Activated naive CD4-positive, alpha-beta T cell treated with anti-CD3 and anti-CD28 coated beads, Interleukin-2, amount 10 ng/mL, durations not matched to agents 7 days and 5 days (primary cell): ENCODE results near the gene HACD1.
"Not testable (repeated sequence)": the region's sequence is repeated elsewhere in the genome, so short reads cannot be mapped to it uniquely, and the experiment has no call there.

Source experiments
- CTCF ChIA-PET: fragments of 350-600 bp; sonication (Branson Sonifier 250); formaldehyde crosslinking; loops from one replicate; lab custom pipeline; 2021; ENCODE audit warnings: antibody characterized with exemption; lab: Charles Lee
- DNase-seq: peaks from one replicate; pipeline ENCODE4 v3.0.0-alpha.2; 2020
- H3K27ac Mint-ChIP-seq: one replicate; pipeline ENCODE4 v1.8.0; 2021; ENCODE audit warnings: mild to moderate bottlenecking, moderate library complexity, mixed read lengths
- H3K27me3 Mint-ChIP-seq: one replicate; pipeline ENCODE4 v1.8.0; 2021; ENCODE audit warnings: mild to moderate bottlenecking, mixed read lengths
- H3K36me3 Mint-ChIP-seq: one replicate; pipeline ENCODE4 v1.8.0; 2021; ENCODE audit warnings: mixed read lengths
- H3K4me1 Mint-ChIP-seq: one replicate; pipeline ENCODE4 v1.8.0; 2021; ENCODE audit warnings: mixed read lengths
- H3K4me3 Mint-ChIP-seq: one replicate; pipeline ENCODE4 v1.8.0; 2021; ENCODE audit warnings: mild to moderate bottlenecking, moderate library complexity, mixed read lengths
- H3K9me3 Mint-ChIP-seq: one replicate; pipeline ENCODE4 v1.8.0; 2021; ENCODE audit warnings: mixed read lengths

HACD1 gene

DNA sequence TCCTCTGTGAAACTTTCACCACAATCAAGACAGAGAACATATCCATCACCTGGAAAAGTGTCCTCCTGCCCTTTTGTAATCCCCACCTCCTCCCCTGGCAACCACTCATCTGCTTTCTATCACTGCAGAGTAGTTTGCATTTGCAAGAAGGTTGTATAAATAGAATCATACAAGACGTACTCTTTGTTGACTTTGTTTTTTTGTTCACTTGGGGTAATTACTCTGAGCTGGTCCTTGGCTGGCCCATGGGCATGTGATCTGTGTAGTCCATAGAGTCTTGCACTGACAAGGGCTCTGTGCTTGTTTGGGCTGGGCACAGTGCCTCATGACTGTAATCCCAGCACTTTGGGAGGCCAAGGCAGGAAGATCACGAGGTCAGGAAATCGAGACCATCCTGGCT is 7.8 kb upstream of the HACD1 start:
- Mint-ChIP-seq H3K27me3 (peaks cover 38% of the 10 kb centered on the region), H3K36me3 (no peaks in the 10 kb centered on the region), H3K4me1 (no peaks in the 10 kb centered on the region), H3K4me3 (no peak overlapping the region), H3K27ac (no peak overlapping the region), H3K9me3 (no peaks in the 10 kb centered on the region)
- no peak for DNase-seq
- CTCF ChIA-PET, result no interaction called here

DNA sequence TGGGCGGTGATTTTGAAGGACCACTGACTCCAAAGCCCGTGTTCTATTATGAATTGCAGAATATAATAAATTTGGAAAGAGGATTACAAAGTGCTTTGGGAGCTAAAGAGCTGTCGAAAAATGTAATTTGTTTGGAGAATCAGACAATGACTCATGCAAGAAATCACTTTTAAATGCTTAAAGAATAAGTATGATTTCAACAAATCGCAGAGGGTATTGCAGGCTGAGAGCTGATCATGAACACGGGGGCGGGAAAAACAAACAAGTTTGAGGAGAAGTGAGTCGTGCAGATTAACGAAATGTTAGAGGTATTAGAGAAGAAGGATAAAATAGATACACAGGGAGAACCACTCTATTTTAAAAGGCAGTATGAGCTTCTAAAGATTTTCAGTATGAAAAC is 4.9 kb upstream of the HACD1 start:
- CTCF ChIA-PET, result interaction anchor here (0.8 kb wide), 1 partner anchor 122 kb away, joined by 3 read pairs; no protein-coding TSS in a partner anchor
- Mint-ChIP-seq H3K27ac (no peak overlapping the region), H3K36me3 (no peaks in the 10 kb centered on the region), H3K4me1 (peaks cover 9% of the 10 kb centered on the region), H3K9me3 (no peaks in the 10 kb centered on the region), H3K27me3 (peaks cover 60% of the 10 kb centered on the region), H3K4me3 (no peak overlapping the region)
- no peak for DNase-seq

DNA sequence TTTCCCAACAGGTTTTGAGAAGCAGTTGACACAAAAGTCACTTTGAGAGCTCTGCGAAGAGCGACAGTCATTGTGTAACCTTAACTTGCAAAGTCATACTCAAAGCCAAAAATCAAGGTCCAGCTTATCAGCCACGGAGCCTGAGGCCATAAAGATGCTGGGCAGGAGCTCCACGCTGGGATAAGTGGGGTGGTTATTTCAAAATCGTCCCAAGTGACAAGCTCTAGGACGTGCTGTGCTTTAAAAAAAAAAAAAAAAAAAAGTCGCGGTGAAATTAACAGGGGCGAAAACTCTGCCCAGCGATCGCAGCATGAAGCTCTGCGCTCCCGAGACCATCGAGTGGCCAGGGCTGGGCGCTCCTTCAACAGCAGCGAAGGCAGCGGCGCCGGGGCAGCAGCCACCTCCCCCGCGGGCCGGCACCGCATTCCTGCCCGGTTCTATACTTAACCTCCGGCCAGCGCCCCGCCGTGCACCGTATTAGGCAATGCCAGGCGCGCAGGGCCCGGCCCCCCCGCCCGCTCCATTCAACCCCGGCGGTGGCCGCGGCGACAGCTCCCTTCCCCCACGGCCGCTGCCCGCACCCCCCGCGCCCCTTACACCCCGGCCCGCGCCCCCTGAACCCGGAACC is 657 bp downstream of the HACD1 start:
- H3K4me1 Mint-ChIP-seq, result peaks cover 9% of the 10 kb centered on the region
- DNase-seq, result peak; percentile 55
- H3K27me3 Mint-ChIP-seq, result peaks cover 41% of the 10 kb centered on the region
- no peaks in the 10 kb centered on the region for H3K36me3 Mint-ChIP-seq
- no peaks in the 10 kb centered on the region for H3K9me3 Mint-ChIP-seq
- no peak overlapping the region for H3K27ac Mint-ChIP-seq
- H3K4me3 Mint-ChIP-seq, result peak overlapping the region; percentile 37
- CTCF ChIA-PET, result interaction anchor here (0.6 to 1.7 kb wide), 3 partner anchors 27 to 126 kb away, joined by 3 to 5 read pairs (median 4); no protein-coding TSS in a partner anchor

DNA sequence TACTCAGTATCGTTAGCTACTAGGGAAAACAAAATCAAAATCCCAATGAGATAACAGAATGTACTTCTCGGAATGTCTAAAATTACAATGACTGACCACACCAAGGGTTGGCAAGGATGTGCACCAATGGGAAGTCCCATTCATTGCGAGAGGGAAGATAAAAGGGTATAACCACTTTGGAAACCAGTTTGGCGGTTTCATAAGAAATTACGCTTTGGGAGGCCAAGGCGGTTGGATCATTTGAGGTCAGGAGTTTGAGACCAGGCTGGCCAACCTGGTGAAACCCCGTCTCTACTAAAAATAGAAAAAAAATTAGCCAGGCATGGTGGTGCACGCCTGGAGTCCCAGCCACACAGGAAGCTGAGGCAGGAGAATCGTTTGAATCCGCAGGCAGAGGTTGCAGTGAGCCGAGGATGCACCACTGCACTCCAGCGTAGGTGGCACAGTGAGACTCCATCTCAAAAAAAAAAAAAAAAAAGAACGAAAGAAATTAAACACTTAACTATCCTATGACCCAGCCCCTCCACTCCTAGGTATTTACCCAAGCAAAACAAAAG is 7.6 kb downstream of the HACD1 start:
- peaks cover 17% of the 10 kb centered on the region for H3K27me3 Mint-ChIP-seq
- H3K27ac Mint-ChIP-seq, result no peak overlapping the region
- no peaks in the 10 kb centered on the region for H3K9me3 Mint-ChIP-seq
- CTCF ChIA-PET, result interaction anchor here (0.6 to 1.8 kb wide), 3 partner anchors 15 to 495 kb away, joined by 3 to 5 read pairs (median 4); no protein-coding TSS in a partner anchor
- H3K36me3 Mint-ChIP-seq, result no peaks in the 10 kb centered on the region
- DNase-seq, result no peak
- no peak overlapping the region for H3K4me3 Mint-ChIP-seq
- no peaks in the 10 kb centered on the region for H3K4me1 Mint-ChIP-seq

DNA sequence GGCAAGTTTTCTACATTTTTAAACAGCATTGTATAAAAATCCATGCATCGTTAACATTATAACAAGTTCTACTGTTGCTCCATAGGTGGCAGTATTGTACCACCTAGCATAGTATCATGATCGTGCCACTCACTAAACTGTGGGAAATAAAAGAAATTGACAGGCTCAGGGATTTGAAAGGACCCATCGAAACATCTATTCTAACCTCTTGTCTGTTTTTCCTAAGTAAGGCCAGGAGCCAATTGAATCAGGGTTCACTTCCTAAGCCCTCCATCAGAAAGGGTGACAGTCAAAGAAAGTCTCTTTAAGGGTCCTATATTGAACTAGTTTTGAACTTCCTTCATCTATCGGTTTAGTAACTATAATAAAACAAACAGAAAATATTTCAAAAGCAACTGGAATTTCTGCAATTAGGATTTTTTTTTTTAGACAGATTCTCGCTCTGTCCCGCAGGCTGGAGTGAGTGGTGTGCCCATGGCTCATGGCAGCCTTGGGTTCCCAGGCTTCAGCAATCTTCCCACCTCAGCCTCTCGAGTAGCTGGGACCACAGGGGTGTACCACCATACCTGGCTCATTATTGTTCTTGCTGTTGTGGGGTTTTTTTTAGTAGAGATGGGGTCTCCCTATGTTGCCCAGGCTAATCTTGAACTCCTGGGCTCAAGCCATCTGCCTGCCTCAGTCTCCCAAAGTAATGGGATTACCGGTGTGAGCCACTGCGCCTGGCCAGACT is 9.4 kb downstream of the HACD1 start:
- no peak for DNase-seq
- no peaks in the 10 kb centered on the region for H3K4me1 Mint-ChIP-seq

DNA sequence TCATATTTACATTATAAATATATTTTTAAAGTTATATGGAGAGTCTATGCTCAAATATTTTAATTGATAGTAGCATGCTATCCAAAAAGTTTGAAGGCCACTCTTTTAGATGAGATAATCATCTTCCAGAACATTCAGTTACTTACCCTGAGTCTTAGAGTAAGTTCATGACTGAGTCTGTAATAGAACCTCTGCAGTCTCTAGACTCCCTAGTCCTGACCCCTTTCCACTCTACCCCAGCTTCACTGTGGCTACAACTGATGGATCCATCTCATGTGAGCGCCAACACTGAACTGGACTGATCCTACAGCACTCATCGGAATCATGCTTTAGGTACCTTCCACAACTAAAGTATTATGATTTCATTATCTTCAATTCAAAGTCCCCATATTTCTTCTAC is 10.1 kb downstream of the HACD1 start:
- no peaks in the 10 kb centered on the region for H3K9me3 Mint-ChIP-seq
- no peak for DNase-seq
- no peaks in the 10 kb centered on the region for H3K36me3 Mint-ChIP-seq
- no peak overlapping the region for H3K4me3 Mint-ChIP-seq
- peaks cover 5% of the 10 kb centered on the region for H3K27me3 Mint-ChIP-seq
- CTCF ChIA-PET, result interaction anchor here (0.8 kb wide), 1 partner anchor 231 kb away, joined by 3 read pairs; no protein-coding TSS in a partner anchor
- no peak overlapping the region for H3K27ac Mint-ChIP-seq
- H3K4me1 Mint-ChIP-seq, result no peaks in the 10 kb centered on the region

More for the DNA sequence above, 9.4 kb downstream of the HACD1 start:
- H3K36me3 Mint-ChIP-seq, result no peaks in the 10 kb centered on the region
- H3K4me3 Mint-ChIP-seq, result no peak overlapping the region
- no peak overlapping the region for H3K27ac Mint-ChIP-seq
- CTCF ChIA-PET, result interaction anchor here (1.7 kb wide), 1 partner anchor 137 kb away, joined by 5 read pairs; no protein-coding TSS in a partner anchor
- peaks cover 9% of the 10 kb centered on the region for H3K27me3 Mint-ChIP-seq
- no peaks in the 10 kb centered on the region for H3K9me3 Mint-ChIP-seq

DNA sequence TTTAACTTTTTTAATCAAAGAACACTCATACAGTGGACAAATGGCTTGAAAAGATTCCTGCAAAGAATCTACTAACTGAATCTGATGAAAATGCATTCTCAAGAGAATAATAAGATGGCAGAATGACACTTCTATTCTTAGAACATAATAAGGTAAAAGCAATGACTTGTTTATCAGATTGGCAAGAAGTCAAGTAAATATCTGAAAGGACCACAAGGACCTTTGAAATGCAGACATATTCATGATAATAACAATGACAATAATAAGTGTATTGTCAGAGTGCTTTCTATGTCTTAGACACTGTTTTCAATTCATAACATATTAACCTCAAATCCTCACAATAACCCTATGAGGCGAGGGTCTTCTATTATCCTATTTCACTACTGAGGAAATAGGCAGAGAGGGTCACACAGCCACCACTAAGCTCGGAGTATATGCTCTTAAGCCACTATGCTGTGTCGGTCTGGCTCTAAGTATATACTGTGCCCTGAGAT is 10.6 kb downstream of the HACD1 start:
- H3K4me1 Mint-ChIP-seq, result no peaks in the 10 kb centered on the region
- H3K27me3 Mint-ChIP-seq, result peaks cover 5% of the 10 kb centered on the region
- H3K36me3 Mint-ChIP-seq, result no peaks in the 10 kb centered on the region
- no peak for DNase-seq
- no peak overlapping the region for H3K27ac Mint-ChIP-seq
- CTCF ChIA-PET, result interaction anchor here (0.6 to 1.1 kb wide), 4 partner anchors 122 to 231 kb away, joined by 3 read pairs; no protein-coding TSS in a partner anchor
- H3K4me3 Mint-ChIP-seq, result no peak overlapping the region
- no peaks in the 10 kb centered on the region for H3K9me3 Mint-ChIP-seq

DNA sequence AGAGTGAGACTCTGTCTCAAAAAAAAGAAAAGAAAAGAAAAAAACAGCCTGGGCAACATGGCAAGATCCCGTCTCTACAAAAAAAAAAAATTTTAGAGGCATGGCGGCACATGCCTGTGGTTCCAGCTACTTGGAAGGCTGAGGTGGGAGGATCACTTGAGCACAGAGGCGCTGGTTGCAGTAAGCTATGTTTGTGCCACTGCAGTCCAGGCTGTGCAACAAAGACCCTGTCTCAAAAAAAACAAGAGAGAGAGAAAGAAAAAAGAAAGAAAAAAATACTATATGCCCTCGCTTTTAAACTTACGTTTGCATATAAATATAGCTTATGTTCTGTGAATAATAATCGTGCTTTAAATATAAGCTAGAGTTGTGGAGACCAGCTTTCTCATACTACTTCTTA is 11.2 kb downstream of the HACD1 start:
- CTCF ChIA-PET, result interaction anchor here (0.8 to 1.1 kb wide), 4 partner anchors 121 to 634 kb away, joined by 3 read pairs; no protein-coding TSS in a partner anchor
- Mint-ChIP-seq H3K27me3 (peaks cover 5% of the 10 kb centered on the region), H3K9me3 (no peaks in the 10 kb centered on the region), H3K27ac (no peak overlapping the region), H3K36me3 (no peaks in the 10 kb centered on the region), H3K4me1 (no peaks in the 10 kb centered on the region), H3K4me3 (no peak overlapping the region)
- no peak for DNase-seq

DNA sequence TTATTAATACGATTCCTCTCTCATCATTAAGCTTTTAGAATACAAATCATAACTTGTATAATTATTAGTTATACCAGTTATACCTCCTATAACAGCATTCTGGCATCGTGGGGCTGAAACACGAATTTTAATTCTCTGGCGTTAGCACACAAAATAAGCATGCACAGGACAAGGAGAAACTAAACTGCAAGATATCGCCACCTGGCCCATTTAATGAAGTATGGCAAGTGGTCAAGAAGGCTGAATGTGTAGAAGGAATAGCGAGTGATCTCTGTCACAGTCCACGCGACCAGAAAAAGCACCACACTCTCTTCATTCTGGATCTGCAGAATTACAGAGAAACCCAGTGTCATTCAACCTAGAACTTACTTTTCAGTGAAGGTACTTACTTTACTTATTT is 18.1 kb downstream of the HACD1 start:
- DNase-seq, result no peak
- Mint-ChIP-seq H3K36me3 (no peaks in the 10 kb centered on the region), H3K4me1 (no peaks in the 10 kb centered on the region), H3K4me3 (no peak overlapping the region), H3K9me3 (no peaks in the 10 kb centered on the region), H3K27me3 (no peaks in the 10 kb centered on the region), H3K27ac (no peak overlapping the region)
- CTCF ChIA-PET, result interaction anchor here (0.7 to 1.0 kb wide), 2 partner anchors 16 to 19 kb away, joined by 3 read pairs; no protein-coding TSS in a partner anchor

DNA sequence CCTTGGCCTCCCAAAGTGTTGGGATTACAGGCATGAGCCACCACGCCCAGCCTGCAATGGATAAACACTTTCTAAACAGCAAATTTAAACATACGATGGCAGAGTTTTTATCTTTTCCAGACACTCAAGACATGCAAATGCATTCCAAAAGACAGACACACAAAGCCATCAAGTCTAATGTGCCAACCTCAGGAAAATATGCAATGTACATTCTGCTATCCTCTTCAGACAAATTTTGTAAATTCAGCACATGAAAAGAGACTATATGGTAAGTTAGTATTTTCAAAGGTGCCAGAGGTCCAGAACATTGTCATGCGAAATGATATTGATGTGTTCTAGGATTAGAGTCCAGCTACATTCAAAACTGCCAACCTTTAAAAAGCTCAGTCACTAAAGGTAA is 19.8 kb downstream of the HACD1 start:
- no peak for DNase-seq
- Mint-ChIP-seq H3K27me3 (no peaks in the 10 kb centered on the region), H3K27ac (no peak overlapping the region), H3K4me1 (no peaks in the 10 kb centered on the region), H3K4me3 (no peak overlapping the region), H3K9me3 (no peaks in the 10 kb centered on the region), H3K36me3 (no peaks in the 10 kb centered on the region)
- CTCF ChIA-PET, result interaction anchor here (0.5 to 1.6 kb wide), 2 partner anchors 142 to 217 kb away, joined by 4 read pairs; no protein-coding TSS in a partner anchor

DNA sequence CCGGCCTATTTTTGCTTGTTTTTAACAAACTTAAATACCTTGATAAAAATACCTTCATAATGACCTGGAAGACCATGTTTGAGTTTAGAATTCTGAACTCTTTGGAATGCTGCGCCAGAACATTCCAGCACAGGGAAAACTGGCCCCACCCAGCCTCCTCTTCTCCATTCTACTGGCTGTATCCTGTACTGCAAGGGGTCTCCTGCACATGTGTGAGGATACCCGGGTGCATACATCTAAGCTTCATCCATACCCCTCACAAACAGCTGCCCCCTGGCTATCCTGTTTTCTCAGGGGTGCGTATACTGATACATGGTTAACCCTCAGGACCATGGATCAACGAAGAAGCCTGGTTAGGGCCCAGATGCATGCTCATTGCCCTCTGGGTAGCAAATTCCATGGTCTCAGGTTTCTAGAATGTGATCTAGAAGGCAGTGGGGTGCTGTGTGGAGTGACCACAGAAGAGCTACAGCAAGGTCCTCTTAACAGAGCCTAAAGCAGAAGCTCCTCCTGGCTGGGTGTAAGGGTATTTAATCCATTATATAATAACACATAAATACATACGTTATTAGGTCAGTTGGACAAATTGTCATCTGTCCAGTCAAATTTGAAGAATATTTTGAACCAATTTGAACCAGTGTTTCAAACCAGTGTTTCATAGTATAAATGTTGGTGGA is 26.1 kb downstream of the HACD1 start:
- Mint-ChIP-seq H3K27me3 (peaks cover 5% of the 10 kb centered on the region), H3K27ac (no peak overlapping the region), H3K4me1 (peaks cover 4% of the 10 kb centered on the region), H3K4me3 (no peak overlapping the region), H3K9me3 (no peaks in the 10 kb centered on the region), H3K36me3 (no peaks in the 10 kb centered on the region)
- no peak for DNase-seq
- CTCF ChIA-PET, result interaction anchor here (0.5 to 0.7 kb wide), 2 partner anchors 137 to 222 kb away, joined by 3 to 4 read pairs; partner anchors contain the start of gene ST8SIA6

DNA sequence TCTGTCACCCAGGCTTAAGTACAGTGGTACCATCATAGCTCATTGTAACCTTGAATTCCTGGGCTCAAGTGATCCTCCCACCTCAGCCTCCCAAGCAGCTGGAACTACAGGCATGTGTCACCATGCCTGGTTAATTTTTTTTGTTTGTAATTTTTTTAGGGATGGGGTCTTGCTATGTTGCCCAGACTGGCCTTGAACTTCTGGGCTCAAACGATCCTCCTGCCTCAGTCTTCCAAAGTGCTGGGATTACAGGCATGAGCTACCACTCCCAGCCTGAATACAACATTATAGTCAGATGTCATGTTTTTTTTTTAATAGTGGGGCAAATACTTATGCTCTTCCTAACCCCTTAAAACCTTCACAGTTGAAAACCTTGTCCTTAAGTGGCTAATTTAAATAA is 27.9 kb downstream of the HACD1 start:
- H3K27ac Mint-ChIP-seq, H3K27me3 Mint-ChIP-seq, DNase-seq, H3K4me3 Mint-ChIP-seq, CTCF ChIA-PET, H3K36me3 Mint-ChIP-seq, H3K9me3 Mint-ChIP-seq, H3K4me1 Mint-ChIP-seq: not testable (repeated sequence)

DNA sequence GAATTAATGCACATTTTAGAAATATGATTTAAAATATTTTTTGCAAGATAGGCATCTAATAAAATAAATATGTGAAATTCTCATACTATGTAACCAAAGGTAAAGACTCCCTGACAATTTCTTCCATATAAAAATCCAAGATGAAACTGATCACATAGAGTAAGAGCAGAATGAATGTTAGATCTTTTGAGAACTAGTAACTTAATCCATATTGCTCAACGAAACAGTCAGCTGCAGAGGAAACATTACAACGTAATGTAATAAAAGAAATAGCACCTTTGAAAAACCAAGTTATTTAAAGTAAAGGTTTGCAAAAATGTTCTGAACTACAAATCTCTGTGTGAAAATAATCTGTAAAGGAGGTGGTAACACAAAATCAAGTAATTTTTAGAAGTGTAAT is 28.8 kb downstream of the HACD1 start:
- Mint-ChIP-seq H3K4me1 (peaks cover 4% of the 10 kb centered on the region), H3K27ac (no peak overlapping the region), H3K36me3 (no peaks in the 10 kb centered on the region), H3K9me3 (no peaks in the 10 kb centered on the region), H3K27me3 (peaks cover 5% of the 10 kb centered on the region), H3K4me3 (no peak overlapping the region)
- CTCF ChIA-PET, result no interaction called here
- no peak for DNase-seq

DNA sequence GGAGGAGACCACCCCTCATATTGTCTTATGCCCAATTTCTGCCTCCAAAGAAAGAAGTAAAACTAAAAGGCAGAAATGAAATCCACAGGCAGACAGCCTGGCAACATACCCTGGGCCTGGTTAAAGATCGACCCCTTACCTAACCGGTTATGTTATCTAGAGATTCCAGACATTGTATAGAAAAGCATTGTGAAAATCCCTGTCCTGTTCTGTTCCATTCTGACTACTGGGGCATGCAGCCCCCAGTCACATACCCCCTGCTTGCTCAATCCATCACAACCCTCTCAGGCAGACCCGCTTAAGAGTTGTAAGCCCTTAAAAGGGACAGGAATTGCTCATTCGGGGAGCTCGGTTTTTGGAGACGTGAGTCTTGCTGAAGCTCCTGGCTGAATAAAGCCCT is 29.9 kb downstream of the HACD1 start:
- DNase-seq, H3K27me3 Mint-ChIP-seq, H3K4me1 Mint-ChIP-seq, H3K9me3 Mint-ChIP-seq, CTCF ChIA-PET, H3K27ac Mint-ChIP-seq, H3K4me3 Mint-ChIP-seq, H3K36me3 Mint-ChIP-seq: not testable (repeated sequence)
